Measurements from ENCODE around the gene PAN3.

- TF ChIP-seq CTCF (IDR thresholded peaks at IDR 0.05; ENCODE audit: low read length) (no peak), EZH2 (IDR thresholded peaks at IDR 0.05; ENCODE audit: borderline replicate concordance, low read length) (no peak)
Measured at GRCh38 chr13:28301839-28302238, 163.5 kb downstream of the PAN3 start.

Data from OCI-LY1 (cell line).